ENCODE data around the gene PCYT1A. TPM values are rescaled to one million over a fixed set of nuclear protein-coding genes. Genes with fewer than 3 reads are reported as not detected.
"Not testable (repeated sequence)": the region's sequence is repeated elsewhere in the genome, so short reads cannot be mapped to it uniquely, and the experiment has no call there.

Gene PCYT1A
- total RNA-seq, 4 donors from 2014 or later, result 59.5 to 80.4 (median 73.1) TPM

DNA sequence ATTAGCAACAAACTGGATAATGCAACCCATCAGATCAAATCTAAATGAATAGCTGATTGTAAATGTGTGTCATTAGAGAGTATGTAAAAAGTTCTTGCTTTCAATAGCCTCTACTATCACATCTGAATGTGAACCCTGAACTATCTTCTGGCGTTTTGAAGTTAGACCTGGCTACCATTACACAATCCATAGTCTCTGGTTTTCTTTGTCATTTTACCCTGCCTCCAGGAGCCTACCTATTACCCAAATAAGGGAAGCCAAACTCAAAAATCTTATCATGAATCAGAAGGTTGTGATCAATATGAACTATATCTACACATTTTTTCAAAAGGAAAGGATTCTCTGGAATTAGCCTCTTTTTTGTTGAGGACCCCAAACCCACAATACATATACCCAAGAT is 31.8 kb downstream of the PCYT1A start:
- H3K27ac ChIP-seq, result no peak overlapping the region
- H3K27me3 ChIP-seq, result no peaks in the 10 kb centered on the region
- H3K4me1 ChIP-seq, result no peaks in the 10 kb centered on the region
- no peak overlapping the region for H3K4me3 ChIP-seq (replicated peaks in 1 of 3)
- H3K9me3 ChIP-seq, result no peaks in the 10 kb centered on the region
- TF ChIP-seq POLR2A (IDR thresholded peaks at IDR 0.05), result no peak
- peaks cover 6 to 16% of the 10 kb centered on the region in 2 donors for H3K36me3 ChIP-seq
- intact Hi-C loops (cut with DNase I), result loop anchor here (10.0 kb wide), 2 partner anchors 59 to 269 kb away; partner anchors contain the start of gene DYNLT2B
- WGBS, 2 donors, result 89 to 97% methylated on average over 1 of the region's 1 CpG
- no peak for DNase-seq

DNA sequence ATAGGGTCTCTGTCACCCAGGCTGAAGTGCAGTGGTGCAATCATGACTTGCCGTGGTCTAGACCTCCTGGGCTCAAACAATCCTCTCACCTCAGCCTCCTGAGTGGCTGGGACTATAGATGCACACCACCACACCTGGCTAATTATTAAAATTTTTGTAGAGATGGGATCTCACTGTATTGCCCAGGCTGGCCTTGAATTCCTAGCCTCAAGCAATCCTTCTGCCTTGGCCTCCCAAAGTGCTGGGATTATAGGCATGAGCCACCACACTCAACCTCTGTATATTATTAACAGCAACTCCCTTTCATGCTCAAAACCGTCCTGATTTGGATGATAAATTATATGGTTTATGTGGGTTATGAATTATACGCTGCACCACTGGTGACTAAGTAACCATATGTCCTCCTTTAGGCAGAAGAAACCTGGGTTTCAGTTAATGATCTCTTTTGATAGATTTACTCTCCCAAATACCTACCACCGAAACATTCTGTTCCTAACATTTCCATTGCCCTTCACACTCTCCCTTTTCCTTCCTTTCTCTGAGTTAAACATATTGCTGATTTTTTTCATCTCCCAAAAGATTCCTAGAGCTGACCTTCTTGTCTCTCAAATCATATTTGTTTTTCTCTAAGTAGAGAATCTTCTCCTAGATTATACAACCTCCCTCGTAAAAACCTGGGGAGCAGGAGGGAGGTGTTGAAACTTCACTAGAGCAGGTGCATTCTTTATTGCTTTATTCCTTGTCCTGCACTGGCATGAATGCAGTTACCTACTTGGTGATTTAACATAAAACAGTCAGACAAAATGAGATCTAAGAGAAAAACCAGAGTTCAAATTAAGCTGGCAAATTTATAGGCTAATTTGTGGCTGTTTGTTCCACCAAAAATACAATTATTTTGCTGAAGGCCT is 32.9 kb downstream of the PCYT1A start:
- TF ChIP-seq POLR2A (IDR thresholded peaks at IDR 0.05), result no peak
- TF ChIP-seq, protein P1, sequence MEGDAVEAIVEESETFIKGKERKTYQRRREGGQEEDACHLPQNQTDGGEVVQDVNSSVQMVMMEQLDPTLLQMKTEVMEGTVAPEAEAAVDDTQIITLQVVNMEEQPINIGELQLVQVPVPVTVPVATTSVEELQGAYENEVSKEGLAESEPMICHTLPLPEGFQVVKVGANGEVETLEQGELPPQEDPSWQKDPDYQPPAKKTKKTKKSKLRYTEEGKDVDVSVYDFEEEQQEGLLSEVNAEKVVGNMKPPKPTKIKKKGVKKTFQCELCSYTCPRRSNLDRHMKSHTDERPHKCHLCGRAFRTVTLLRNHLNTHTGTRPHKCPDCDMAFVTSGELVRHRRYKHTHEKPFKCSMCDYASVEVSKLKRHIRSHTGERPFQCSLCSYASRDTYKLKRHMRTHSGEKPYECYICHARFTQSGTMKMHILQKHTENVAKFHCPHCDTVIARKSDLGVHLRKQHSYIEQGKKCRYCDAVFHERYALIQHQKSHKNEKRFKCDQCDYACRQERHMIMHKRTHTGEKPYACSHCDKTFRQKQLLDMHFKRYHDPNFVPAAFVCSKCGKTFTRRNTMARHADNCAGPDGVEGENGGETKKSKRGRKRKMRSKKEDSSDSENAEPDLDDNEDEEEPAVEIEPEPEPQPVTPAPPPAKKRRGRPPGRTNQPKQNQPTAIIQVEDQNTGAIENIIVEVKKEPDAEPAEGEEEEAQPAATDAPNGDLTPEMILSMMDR (IDR thresholded peaks at IDR 0.05), result no peak
- Histone ChIP-seq H3K4me3 (replicated peaks in 1 of 3) (no peak overlapping the region), H3K36me3 (peaks cover 6 to 16% of the 10 kb centered on the region in 2 donors), H3K4me1 (no peaks in the 10 kb centered on the region), H3K27ac (no peak overlapping the region), H3K27me3 (no peaks in the 10 kb centered on the region), H3K9me3 (no peaks in the 10 kb centered on the region)
- intact Hi-C loops (cut with DNase I), result loop anchor here (10.0 kb wide), 2 partner anchors 60 to 270 kb away; partner anchors contain the start of gene DYNLT2B
- no peak for DNase-seq
- 78 to 87% methylated on average over 5 of the region's 5 CpGs for WGBS, 2 donors

DNA sequence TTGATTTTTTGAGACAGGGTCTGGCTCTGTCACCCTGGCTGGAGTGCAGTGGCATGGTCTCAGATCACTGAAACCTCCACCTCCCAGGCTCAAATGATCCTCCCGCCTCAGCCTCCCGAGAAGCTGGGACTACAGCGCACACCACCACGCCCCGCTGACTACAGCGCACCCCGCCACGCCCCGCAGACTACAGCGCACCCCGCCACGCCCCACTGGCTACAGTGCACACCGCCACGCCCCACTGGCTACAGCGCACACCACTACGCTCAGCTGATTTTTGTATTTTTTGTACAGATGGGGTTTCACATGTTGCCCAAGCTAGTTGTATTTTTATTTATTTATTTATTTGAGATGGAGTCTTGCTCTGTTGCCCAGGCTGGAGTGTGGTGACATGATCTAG is 35.6 kb downstream of the PCYT1A start:
- Histone ChIP-seq H3K9me3 (no peaks in the 10 kb centered on the region), H3K4me3 (replicated peaks in 1 of 3) (no peak overlapping the region), H3K27ac (no peak overlapping the region), H3K36me3 (peaks cover 11 to 20% of the 10 kb centered on the region in 2 donors), H3K27me3 (no peaks in the 10 kb centered on the region), H3K4me1 (no peaks in the 10 kb centered on the region)
- 93 to 97% methylated on average over 16 of the region's 16 CpGs for WGBS, 2 donors
- TF ChIP-seq, protein P1 (IDR thresholded peaks at IDR 0.05), result no peak
- TF ChIP-seq POLR2A (IDR thresholded peaks at IDR 0.05), result no peak
- intact Hi-C loops (cut with DNase I), result loop anchor here (10.0 kb wide), 2 partner anchors 63 to 273 kb away; partner anchors contain the start of gene DYNLT2B
- DNase-seq, result no peak

DNA sequence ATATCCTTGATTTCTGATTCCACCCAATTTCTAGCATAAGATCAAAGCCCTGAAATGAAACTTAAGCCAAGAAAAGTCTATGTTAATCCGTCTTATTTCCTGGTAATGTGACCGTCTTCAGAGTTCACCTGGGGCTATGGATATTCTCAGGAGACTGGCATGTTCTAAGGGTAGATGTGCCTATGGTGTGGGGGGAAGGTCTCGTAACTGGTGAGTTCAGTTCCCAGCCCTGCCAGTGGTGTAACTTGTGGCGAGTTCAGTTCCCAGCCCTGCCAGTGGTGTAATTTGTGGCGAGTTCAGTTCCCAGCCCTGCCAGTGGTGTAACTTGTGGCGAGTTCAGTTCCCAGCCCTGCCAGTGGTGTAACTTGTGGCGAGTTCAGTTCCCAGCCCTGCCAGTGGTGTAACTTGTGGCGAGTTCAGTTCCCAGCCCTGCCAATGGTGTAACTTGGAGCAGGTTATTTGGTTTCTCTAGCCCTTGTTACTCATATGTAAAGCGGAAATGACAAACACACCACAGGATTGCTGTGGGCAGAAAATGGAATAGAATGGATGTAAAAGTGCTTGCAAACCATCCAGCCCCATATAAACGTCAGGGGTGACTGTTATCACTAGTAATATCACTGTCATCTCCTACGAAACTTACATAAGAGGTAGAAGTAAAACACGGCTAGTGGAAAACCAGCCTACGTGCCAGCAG is 40.8 kb downstream of the PCYT1A start:
- Histone ChIP-seq H3K4me1 (peaks cover 3 to 10% of the 10 kb centered on the region in 2 donors), H3K36me3 (peaks cover 17 to 21% of the 10 kb centered on the region in 2 donors), H3K27ac (peak overlapping the region in 1 of 3 donors; percentile 40), H3K27me3 (no peaks in the 10 kb centered on the region), H3K9me3 (no peaks in the 10 kb centered on the region), H3K4me3 (replicated peaks in 1 of 3) (no peak overlapping the region)
- TF ChIP-seq, protein P1 (IDR thresholded peaks at IDR 0.05), result no peak
- no peak for TF ChIP-seq POLR2A (IDR thresholded peaks at IDR 0.05)
- no peak for DNase-seq
- intact Hi-C loops (cut with DNase I), result no loop called here
- 90 to 98% methylated on average over 13 of the region's 13 CpGs for WGBS, 2 donors

DNA sequence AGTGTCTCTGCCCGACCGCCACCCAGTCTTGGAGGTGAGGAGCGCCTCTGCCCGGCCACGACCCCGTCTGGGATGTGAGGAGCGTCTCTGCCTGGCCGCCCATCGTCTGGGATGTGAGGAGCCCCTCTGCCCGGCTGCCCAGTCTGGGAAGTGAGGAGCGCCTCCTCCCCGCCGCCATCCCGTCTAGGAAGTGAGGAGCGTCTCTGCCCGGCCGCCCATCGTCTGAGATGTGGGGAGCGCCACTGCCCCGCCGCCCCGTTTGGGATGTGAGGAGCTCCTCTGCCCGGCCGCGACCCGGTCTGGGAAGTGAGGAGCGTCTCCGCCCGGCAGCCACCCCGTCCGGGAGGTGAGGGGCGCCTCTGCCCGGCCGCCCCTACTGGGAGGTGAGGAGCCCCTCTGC is 43.4 kb downstream of the PCYT1A start:
- H3K27me3 ChIP-seq; H3K27ac ChIP-seq; intact Hi-C loops (cut with DNase I); H3K4me3 ChIP-seq (replicated peaks in 1 of 3); H3K9me3 ChIP-seq; DNase-seq: not testable (repeated sequence)
- Histone ChIP-seq H3K36me3 (peaks cover 32 to 34% of the 10 kb centered on the region in 2 donors), H3K4me1 (peaks cover 3 to 10% of the 10 kb centered on the region in 2 donors)
- 91 to 100% methylated on average over 5 to 14 of the region's 34 CpGs for WGBS, 2 donors
